NCI-H460 (cell line): ENCODE data around the gene CERS1. TPM values are rescaled to one million over a fixed set of nuclear protein-coding genes. Genes with fewer than 3 reads are reported as not detected.

Source experiments
- DNase-seq: peaks from one replicate; pipeline ENCODE4 v3.0.0-alpha.2; 2016; ENCODE audit warnings: low read depth; ENCODE audit errors: extremely low read depth
- total RNA-seq: library from RNA; depleted of rRNA; stranded (reverse); fragments of >200 nt; shearing (Covaris generic); gene quantifications from 2 replicates; pipeline ENCODE4 v1.2.3, GENCODE V29; 2014; rRNA removed

Gene CERS1
- total RNA-seq, 1 experiment from 2014 or later = 5.2 TPM

GRCh38 chr19:18844806-18845329 lies 51.1 kb downstream of the CERS1 start:
- no peak for DNase-seq

- DNase-seq = no peak
These were observed 52.0 kb downstream of the CERS1 start for GRCh38 chr19:18843960-18844359.

- DNase-seq = no peak
These were observed 53.8 kb downstream of the CERS1 start for GRCh38 chr19:18842166-18842565.

- no peak for DNase-seq
These were observed 54.6 kb downstream of the CERS1 start for GRCh38 chr19:18841400-18841799.

- DNase-seq = no peak
These were observed 55.4 kb downstream of the CERS1 start for GRCh38 chr19:18840288-18841267.

GRCh38 chr19:18839465-18840287 lies 56.3 kb downstream of the CERS1 start:
- no peak for DNase-seq

DNA sequence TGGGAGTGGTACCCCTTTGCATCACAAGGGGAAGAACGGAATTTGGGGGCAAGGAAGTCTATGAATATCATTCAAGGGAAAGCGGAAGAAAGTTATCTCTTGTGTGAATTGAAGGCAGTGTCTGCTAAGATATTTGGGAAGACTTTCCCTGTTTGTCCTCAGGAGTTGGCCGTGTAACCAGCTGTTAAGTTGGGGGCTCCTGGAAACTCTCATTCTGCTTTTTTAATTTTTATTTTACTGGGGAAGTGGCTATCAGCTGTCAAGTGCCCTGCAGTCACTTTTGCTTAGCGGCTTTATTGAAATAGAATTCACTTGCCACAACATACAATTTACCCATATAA lies 61.3 kb downstream of the CERS1 start:
- no peak for DNase-seq

DNA sequence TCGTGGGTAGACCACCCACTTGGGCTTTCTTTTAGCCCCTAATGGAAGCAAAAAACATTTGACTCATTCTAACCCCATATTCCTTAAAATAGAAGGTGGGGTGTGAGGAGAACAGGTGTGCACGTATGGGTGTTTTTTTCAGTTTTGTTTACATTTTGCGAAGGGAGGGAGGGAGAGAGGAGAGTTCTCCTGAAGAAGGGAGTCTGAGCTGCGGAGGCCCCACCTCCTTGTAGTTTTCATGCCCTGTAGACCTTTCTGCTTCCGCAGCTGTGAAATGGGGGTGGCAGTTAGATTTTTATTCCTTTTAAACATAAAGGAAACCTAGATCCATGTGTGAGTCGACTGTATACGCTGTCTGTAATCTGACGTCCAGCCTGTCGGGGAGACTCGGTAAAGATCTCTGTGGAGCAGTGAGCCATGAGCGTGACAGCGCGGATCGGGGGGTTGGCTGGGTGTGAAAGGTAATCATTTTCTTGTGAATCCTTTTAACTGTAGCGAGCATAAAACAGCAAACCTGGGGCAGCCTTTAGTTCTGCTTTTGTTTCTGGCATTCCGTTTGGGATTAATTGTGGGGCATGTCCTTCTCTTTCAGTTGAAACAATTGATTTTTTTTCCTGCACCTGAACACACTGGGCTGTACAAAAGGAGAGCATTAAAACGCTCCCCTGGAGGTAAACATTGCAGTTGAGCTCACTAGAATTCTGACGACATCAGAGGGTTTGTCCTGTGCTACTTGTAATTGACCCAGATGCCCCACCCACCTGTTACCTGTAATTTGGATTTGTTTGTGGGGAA lies 61.9 kb downstream of the CERS1 start:
- DNase-seq = no peak

DNA sequence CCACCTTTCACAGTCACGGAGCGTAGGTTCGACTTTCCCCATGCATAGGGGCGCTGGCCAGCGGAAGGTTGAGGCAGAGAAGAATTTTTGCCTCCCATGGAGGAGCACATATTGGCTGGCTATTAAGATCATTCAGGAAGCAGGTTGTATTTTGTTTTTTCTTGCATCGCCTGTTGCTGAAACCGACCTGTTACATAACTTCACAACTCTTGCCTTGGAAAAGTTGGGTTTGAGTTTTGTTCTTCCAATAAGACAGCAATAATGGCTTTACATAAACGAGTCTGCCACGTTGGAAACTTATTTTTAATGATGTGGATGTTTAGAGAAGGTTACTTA lies 62.8 kb downstream of the CERS1 start:
- DNase-seq = no peak

DNA sequence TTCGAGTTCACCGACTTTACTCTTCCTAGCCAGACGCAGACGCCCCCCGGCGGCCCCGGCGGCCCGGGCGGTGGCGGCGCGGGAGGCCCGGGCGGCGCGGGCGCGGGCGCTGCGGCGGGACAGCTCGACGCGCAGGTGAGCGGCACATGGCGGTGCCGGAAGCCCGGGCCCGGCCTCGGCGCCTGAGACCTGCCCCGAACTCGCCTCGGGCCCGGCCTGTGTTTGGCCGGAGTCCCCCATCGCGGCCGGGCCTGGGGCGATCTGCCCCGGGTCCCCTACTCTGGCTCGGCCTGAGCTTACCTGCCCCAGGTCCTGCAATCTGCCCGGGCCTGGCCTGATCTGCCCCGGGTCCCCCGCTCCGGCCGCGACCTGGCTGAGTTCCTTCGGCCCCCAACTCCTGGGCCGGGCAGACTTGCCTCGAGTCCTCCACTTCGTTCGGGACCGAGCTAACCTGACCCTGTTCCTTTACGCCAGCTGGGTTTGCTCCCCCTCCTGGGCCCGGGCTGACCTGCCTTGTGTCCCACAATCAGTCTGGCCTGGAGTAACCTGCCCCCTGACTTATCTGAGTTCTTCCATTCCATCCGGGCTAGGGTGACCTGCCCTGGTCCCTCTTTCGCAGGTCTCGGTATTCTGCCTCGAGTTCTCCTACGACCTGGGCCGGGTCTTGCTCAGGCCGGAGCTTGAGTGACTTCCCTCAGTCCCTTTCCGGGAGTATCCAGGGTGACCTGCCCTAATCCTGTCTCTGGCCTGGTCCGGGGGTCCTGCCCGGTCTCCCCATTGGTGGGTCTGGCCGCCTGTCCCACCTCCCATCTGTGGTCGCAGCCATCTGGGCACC lies 63.4 kb downstream of the CERS1 start:
- no peak for DNase-seq

- DNase-seq = peak; percentile 83
These were observed 64.2 kb downstream of the CERS1 start, which contains the start of gene UPF1 for GRCh38 chr19:18831524-18832305. UPF1 (plus strand) TSS chr19:18831959; CDS start chr19:18832210, 251 bp downstream.

DNA sequence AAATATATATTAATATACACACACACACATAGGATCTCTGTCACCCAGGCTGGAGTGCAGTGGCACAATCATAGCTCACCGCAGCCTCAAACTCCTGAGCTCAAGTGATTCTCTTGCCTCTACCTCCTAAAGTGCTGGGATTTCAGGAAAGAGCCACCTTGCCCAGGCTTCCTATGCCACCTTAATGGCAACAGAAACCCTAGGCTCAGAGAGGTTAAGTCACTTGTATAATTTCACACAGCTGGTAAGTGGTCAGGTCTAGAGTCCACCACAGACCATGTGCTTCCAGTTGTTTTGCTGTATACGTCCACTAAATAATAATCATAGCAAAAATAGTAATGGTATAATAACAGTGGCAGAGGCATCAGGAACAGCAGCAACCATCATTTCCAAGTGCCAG lies 65.5 kb downstream of the CERS1 start:
- no peak for DNase-seq

DNA sequence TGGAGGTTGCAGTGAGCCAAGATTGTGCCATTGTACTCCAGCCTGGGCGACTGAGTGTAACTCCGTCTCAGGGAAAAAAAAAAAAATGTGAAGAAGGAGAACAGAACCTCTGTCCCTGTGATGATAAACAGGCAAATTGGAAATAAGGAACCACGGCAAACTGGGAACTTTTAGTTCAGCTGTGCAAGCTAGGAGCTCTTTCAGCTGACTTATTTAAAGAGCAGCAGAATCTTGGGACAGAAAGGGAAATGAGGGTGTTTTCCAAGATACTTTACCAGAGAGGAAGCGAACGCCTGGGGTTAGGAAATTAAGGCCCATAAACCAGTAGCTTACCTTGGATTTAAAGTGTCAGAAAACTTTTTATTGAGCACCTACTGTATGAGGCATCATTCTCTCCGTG lies 67.2 kb downstream of the CERS1 start:
- DNase-seq = no peak

Other genes starting within 250 kb of the CERS1 start
- gene CRTC1, start 212.5 kb downstream of the CERS1 start, total RNA-seq = 2.9 and 3.2 TPM in 2 replicates
- not detected in 2 replicates for gene COMP, start 104.9 kb downstream of the CERS1 start, total RNA-seq
- gene UPF1, start 64.2 kb downstream of the CERS1 start, total RNA-seq = 21.1 and 23.3 TPM in 2 replicates
- 131 and 141 TPM in 2 replicates for gene COPE, start 23.2 kb upstream of the CERS1 start, total RNA-seq
- gene DDX49, start 23.6 kb upstream of the CERS1 start, total RNA-seq = 38.9 and 41.5 TPM in 2 replicates
- 17.8 and 18.1 TPM in 2 replicates for gene HOMER3, start 45.1 kb upstream of the CERS1 start, total RNA-seq
- 29.6 and 29.9 TPM in 2 replicates for gene SUGP2, start 137.4 kb upstream of the CERS1 start, total RNA-seq
- gene ARMC6, start 137.4 kb upstream of the CERS1 start, total RNA-seq = 19.8 and 22.4 TPM in 2 replicates
- gene SLC25A42, start 167.8 kb upstream of the CERS1 start, total RNA-seq = 0.87 and 1.6 TPM in 2 replicates
- gene TMEM161A, start 242.3 kb upstream of the CERS1 start, total RNA-seq = 38.7 and 44.9 TPM in 2 replicates